ENCODE results near the gene PTPRS.
"Not testable (repeated sequence)": the region's sequence is repeated elsewhere in the genome, so short reads cannot be mapped to it uniquely, and the experiment has no call there.

PTPRS gene

DNA sequence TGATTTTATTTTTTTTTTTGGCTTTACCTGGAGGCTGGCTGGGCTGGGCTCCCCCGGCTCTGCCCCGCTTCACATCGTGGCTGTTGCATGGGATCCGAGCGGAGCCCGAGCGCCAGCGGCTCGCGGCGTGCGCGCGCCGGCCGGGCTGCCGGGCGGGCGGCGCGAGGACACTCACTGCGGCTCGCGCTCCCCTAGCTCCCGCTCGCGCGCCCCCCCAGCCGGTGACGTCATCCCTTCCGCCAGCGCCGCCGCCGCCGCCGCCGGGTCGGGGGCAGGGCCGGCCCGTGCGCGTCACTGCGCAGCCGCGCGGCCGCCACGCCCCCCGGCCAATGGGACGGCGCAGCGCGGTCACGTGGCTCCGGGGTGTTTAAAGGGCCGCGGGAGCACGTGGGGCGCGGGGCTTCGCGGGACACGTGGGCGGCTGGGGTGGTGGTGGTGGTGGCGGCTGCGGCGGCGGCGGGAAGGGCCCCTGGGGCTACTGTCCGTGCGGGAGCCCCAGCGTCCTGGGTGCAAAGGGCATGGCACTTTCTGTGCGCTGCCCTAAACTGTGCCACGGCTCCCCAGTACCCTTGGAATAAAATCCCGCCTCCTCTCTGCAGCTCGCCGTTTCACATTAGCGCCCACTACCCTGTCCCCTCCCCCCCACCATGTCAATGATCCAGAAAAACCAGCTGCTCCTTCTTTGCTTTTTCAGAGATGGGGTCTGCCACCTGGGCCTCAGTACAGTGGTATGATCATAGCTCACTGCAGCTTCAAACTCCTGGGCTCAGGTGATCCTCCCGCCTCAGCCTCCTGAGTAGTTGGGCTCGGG lies at the start of gene PTPRS:
Gene PTPRS (minus strand): TSS at position 176 of the 811 bp plus-strand sequence. CDS start 54,672 bp downstream, outside the sequence.
- peak; percentile 10 to 27 for DNase-seq (ENCODE audit: low read depth in 1 of 2, low spot score in 1 of 2)

DNA sequence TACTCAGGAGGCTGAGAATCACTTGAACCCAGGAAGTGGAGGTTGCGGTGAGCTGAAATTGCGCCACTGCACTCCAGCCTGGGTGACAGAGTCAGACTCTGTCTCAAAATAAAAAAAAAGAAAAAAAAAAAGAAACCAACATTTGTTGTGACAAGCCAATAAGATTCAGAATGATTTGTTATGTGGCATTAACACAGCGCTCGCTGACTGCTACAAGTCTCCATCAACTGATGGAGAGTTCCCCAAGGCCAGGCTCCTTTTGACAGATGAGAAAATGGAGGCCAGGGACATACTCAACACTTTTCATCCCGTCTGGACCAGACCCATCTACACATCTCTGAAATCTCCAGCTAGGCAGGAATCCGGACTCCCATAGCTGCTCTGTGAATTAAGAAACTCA lies 48.7 kb upstream of the PTPRS start:
- no peak for DNase-seq (ENCODE audit: low read depth in 1 of 2, low spot score in 1 of 2)

DNA sequence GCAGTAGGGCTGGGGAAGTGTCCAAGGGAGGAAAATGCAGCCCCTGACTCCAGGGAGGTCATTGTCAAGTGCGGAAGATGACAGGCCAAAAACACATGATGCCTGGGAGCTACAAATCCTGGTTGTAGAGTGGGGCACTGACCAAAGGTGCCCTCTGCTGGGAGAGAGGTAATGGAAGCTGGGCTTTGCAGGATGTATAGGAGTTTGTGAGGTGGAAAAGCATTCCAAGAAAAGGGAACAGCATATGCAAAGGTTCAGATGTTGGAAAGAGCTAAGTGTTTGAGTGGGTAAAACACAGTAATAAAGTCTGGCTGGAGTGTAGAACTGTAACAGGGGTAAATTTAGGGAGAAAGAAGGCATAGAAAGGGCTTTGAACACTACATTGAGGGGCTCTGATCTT lies 46.9 kb upstream of the PTPRS start:
- no peak for DNase-seq (ENCODE audit: low read depth in 1 of 2, low spot score in 1 of 2)

DNA sequence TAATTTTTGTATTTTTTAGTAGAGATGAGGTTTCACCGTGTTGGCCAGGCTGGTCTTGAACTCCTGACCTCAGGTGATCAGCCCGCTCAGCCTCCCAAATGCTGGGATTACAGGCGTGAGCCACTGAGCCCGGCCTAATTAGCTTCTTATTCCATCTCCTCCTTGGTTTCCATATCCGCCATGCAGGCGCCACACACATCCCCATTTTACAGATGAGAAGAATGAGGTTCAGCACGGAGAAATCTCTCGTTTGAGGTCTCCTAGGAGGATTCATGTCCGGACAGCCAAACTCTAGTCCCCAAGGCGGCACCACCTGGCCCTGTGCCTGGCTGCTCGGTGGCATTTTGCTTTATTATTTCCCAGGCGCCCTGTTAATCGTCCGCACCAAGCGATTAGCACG lies 46.2 kb upstream of the PTPRS start:
- DNase-seq (ENCODE audit: low read depth in 1 of 2, low spot score in 1 of 2) = no peak

- DNase-seq (ENCODE audit: low read depth in 1 of 2, low spot score in 1 of 2) = not testable (repeated sequence)
Observed at GRCh38 chr19:5381197-5381596, 40.6 kb upstream of the PTPRS start.

GRCh38 chr19:5380215-5380919 lies 39.8 kb upstream of the PTPRS start:
- no peak for DNase-seq (ENCODE audit: low read depth in 1 of 2, low spot score in 1 of 2)

- DNase-seq (ENCODE audit: low read depth in 1 of 2, low spot score in 1 of 2) = no peak
Observed at GRCh38 chr19:5376928-5377327, 36.3 kb upstream of the PTPRS start.

DNA sequence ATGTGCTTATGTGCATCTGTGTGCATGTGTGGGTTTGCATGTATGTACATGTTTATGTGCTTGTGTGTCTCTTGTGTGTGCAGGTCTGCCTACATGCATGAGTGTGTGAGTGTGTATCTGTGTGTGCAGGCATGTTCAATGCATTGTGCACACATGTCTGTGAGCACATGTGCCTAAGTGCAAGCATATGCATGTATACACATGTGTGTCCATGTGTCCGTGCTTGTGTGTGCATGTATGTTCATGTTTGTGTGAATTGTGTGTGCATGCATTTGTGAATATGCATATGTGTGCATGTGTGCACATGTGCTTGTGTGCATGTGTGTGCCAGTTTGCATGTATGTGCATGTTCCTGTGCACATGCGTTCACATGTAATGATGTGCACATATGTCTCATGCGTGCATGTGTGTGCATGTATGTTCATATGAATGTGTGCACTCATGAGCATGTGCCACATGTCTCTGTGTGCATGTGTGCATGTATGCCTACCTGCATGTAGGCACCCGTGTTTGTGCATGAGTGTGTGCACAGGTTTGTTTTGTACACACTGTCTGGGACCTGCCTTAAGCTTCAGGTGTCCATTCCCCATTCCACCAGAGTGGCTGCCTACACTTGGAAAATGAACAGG lies 32.1 kb upstream of the PTPRS start:
- DNase-seq (ENCODE audit: low read depth in 1 of 2, low spot score in 1 of 2) = no peak

DNA sequence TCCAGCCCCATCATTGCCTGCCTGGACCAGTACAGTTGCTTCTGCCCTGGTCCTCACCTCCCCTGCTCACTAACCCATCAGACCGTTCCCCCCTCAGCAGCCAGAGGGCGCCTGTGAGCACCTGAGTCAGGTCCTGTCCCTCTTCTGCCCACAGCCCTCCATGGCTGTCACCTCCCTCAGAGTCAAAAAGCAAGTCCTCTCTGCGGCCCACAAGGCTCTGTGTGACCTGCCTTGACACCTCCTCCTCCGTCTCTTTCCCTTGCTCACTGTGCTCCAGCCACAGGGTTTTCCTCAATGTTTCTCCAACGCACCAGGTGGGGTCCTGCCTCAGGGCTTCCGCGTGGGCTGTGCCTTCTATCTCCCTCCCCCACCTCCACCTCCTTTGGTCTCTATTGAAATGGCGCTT lies 29.4 kb upstream of the PTPRS start:
- peak; percentile 31 to 38 for DNase-seq (ENCODE audit: low read depth in 1 of 2, low spot score in 1 of 2)

GRCh38 chr19:5369304-5369703 lies 28.7 kb upstream of the PTPRS start:
- DNase-seq (ENCODE audit: low read depth in 1 of 2, low spot score in 1 of 2) = no peak

DNA sequence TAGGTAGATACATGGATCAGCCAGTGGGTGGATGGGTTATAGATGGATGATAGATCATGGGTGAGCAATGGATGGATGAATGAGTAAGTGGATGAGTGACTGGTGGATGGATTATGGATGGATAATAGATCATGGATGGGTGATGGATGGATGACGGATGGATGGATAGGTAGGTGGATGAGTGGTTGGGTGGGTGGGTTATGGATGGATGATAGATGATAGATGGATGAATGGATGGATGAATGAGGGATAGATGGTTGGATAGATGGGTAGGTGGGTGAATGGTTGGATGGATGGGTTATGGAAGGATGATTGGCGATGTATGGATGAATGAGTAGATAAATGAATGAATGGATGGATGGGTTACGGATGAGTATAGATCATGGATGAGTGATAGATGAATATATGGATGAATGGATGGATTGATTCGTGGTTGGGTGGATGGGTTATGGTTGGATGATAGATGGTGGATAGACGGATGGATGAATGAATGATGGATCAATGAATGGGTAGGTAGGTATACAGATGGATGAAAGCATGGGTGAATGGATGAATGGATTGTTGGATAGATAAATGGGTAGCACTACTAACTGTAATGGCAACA lies 27.0 kb upstream of the PTPRS start:
- DNase-seq (ENCODE audit: low read depth in 1 of 2, low spot score in 1 of 2) = no peak

DNA sequence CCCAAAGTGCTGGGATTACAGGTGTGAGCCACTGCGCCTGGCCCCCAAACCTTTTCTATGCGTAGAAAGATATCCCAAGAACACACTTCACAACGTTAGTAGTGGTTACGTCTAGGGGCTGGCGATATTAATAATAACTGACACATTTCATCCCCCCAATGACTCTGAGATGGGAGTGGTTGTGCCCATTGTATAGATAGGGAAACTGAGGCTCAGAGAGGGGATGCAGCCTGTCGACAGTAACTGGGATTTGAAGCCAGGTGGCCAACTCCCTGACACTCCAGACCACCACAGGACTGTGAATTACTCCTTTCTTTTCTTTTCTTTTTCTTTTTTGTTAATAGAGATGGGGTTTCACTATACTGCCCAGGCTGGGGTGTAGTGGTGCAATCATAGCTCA lies 25.3 kb upstream of the PTPRS start:
- DNase-seq (ENCODE audit: low read depth in 1 of 2, low spot score in 1 of 2) = no peak

- no peak for DNase-seq (ENCODE audit: low read depth in 1 of 2, low spot score in 1 of 2)
Observed at GRCh38 chr19:5364674-5365073, 24.1 kb upstream of the PTPRS start.

- not testable (repeated sequence) for DNase-seq (ENCODE audit: low read depth in 1 of 2, low spot score in 1 of 2)
Observed at GRCh38 chr19:5361839-5362238, 21.2 kb upstream of the PTPRS start.

DNA sequence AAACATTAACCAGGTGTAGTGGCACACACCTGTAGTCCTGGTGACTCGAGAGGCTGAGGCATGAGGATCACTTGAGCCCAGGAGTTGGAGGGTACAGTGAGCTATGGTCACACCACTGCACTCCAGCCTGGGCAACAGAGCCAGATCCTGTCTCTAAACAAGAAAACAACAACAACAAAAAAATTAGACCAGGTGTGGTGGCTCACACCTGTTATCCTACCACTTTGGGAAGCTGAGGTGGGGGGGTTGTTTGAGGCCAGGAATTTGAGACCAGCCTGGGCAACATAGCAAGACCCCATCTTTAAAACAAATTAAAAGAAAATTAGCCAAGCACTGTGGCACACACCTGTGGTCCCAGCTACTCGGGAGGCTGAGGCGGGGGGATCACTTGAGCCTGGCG lies 20.8 kb upstream of the PTPRS start:
- no peak for DNase-seq (ENCODE audit: low read depth in 1 of 2, low spot score in 1 of 2)

- DNase-seq (ENCODE audit: low read depth in 1 of 2, low spot score in 1 of 2) = no peak
Observed at GRCh38 chr19:5360003-5360780, 19.6 kb upstream of the PTPRS start.

- DNase-seq (ENCODE audit: low read depth in 1 of 2, low spot score in 1 of 2) = no peak
Observed at GRCh38 chr19:5358173-5358800, 17.7 kb upstream of the PTPRS start.

GRCh38 chr19:5357584-5357983 lies 17.0 kb upstream of the PTPRS start:
- DNase-seq (ENCODE audit: low read depth in 1 of 2, low spot score in 1 of 2) = no peak

- no peak for DNase-seq (ENCODE audit: low read depth in 1 of 2, low spot score in 1 of 2)
Observed at GRCh38 chr19:5356918-5357317, 16.3 kb upstream of the PTPRS start.

DNA sequence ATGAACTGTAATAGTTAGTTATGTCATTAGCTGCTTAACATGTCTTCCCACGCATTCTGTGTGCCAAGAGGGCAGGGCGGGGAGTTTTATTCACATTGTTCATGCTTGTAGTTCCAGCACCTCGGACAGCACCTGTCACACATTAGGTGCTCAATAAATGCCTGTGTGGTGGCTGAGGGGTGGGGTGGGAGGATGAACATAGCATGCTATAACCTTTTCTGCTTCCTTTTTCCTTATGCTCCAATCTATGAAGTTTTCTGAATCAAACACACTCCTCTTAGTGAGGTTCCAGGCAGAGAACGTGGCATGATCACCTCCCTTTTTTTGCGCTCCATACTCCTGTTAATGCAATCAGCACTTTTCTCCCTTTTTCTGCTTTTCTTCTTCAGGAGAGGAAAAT lies 15.8 kb upstream of the PTPRS start:
- DNase-seq (ENCODE audit: low read depth in 1 of 2, low spot score in 1 of 2) = no peak

Measured in activated CD4-positive, alpha-beta T cell treated with anti-CD3 and anti-CD28 coated beads, Interleukin-2, amount 50 U/mL, for 24 hours (primary cell).